ENCODE results near the gene SNAP25. TPM values are rescaled to one million over a fixed set of nuclear protein-coding genes. Genes with fewer than 3 reads are reported as not detected.

SNAP25 gene
- total RNA-seq, 1 experiment from 2014 or later: not detected

DNA sequence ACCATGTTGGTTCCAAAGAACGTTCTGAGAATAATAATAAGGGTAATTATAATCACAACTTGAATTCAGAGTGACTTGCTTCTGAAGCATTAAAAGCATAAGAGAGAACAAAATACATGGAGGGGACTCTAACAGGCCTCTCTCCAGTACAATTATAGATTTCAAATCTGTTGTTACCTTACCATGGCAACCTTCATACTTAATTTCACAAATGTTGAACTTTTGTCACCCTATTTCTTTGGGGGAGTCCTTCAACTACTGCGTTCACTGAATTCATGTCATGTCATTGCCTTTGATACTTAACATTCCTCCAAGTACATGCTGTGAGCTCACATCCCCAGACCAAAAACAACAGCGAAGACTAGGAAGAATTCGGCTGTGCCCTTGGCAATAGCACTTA, 111.4 kb downstream of the SNAP25 start:
- no peak overlapping the region for H3K4me3 ChIP-seq
- no peaks in the 10 kb centered on the region for H3F3A ChIP-seq (ENCODE audit: insufficient read depth, low read depth)
- H3K27me3 ChIP-seq (ENCODE audit: insufficient read depth, low read depth): no peaks in the 10 kb centered on the region
- ChIA-PET CTCF (no interaction called here), POLR2A (ENCODE audit: unreplicated experiment) (no interaction called here)
- no peak overlapping the region for H2AFZ ChIP-seq
- no peaks in the 10 kb centered on the region; the same call in 1 of the 2 replicates for H3K9me2 ChIP-seq (ENCODE audit: insufficient read depth)
- DNase-seq: no peak
- no peaks in the 10 kb centered on the region for H3K79me2 ChIP-seq (ENCODE audit: low read depth)
- H3K36me3 ChIP-seq (ENCODE audit: low read depth): no peaks in the 10 kb centered on the region
- intact Hi-C loops (cut with micrococcal nuclease; ENCODE audit: unreplicated experiment): no loop called here
- no peaks in the 10 kb centered on the region for H3K9me3 ChIP-seq (ENCODE audit: insufficient read depth, low read depth)
- no peaks in the 10 kb centered on the region for H3K4me1 ChIP-seq (replicated peaks; ENCODE audit: insufficient read depth)
- no TSS peak for BruUV-seq (replicated peaks)
- no peak overlapping the region for H3K27ac ChIP-seq
- H4K20me1 ChIP-seq (ENCODE audit: insufficient read depth): no peaks in the 10 kb centered on the region
- TF ChIP-seq CTCF (conservative IDR thresholded peaks at IDR 0.05) (no peak), EZH2 (IDR thresholded peaks at IDR 0.05; ENCODE audit: low read depth) (no peak)
- no peak overlapping the region for H3K4me2 ChIP-seq

DNA sequence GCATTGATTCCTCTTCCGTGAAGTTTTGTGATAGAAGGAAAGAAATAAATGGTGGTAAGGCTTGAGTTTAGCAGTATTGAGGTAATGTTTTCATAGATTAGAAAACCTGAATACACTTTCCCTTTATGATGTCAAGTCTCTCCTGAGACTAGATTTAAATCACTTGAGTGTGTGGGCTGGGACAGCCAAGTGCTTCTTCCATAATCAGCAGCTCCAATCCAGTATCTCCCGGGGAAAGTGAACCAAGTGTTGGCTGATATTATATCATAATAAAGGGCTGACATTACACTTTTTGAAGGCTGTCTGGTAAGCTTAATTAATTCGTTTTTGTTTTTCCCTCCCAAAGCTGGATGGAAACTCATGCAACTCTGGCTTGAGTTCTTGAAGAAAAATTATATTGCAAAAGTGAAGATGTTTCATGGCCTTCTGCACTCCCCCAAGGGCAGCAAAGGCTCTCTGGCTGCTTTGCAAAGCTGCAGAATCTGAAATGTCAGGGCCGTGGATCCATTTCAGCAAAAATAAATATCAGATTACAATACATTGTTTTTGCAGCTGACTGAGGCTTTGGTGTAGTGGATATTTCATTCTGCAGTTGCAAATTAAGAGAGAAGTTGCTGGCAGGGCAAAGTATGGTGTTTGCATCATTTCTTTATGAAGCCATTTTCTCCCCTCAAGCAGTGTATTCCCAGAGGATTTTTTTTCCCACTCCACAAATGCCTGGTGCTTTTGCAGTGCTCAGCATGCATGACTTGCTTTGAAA, 114.2 kb downstream of the SNAP25 start:
- no TSS peak for BruUV-seq (replicated peaks)
- intact Hi-C loops (cut with micrococcal nuclease; ENCODE audit: unreplicated experiment): no loop called here
- Histone ChIP-seq H3K9me2 (ENCODE audit: insufficient read depth) (no peaks in the 10 kb centered on the region; the same call in 1 of the 2 replicates), H3K9me3 (ENCODE audit: insufficient read depth, low read depth) (no peaks in the 10 kb centered on the region), H2AFZ (no peak overlapping the region), H4K20me1 (ENCODE audit: insufficient read depth) (no peaks in the 10 kb centered on the region), H3K4me1 (replicated peaks; ENCODE audit: insufficient read depth) (no peaks in the 10 kb centered on the region), H3K36me3 (ENCODE audit: low read depth) (no peaks in the 10 kb centered on the region), H3K4me2 (no peak overlapping the region), H3K79me2 (ENCODE audit: low read depth) (no peaks in the 10 kb centered on the region), H3F3A (ENCODE audit: insufficient read depth, low read depth) (no peaks in the 10 kb centered on the region), H3K27me3 (ENCODE audit: insufficient read depth, low read depth) (no peaks in the 10 kb centered on the region), H3K4me3 (no peak overlapping the region), H3K27ac (no peak overlapping the region)
- no peak for DNase-seq
- POLR2A ChIA-PET (ENCODE audit: unreplicated experiment): no interaction called here
- TF ChIP-seq EZH2 (IDR thresholded peaks at IDR 0.05; ENCODE audit: low read depth): no peak
- no peak for TF ChIP-seq CTCF (conservative IDR thresholded peaks at IDR 0.05)
- CTCF ChIA-PET: no interaction called here

DNA sequence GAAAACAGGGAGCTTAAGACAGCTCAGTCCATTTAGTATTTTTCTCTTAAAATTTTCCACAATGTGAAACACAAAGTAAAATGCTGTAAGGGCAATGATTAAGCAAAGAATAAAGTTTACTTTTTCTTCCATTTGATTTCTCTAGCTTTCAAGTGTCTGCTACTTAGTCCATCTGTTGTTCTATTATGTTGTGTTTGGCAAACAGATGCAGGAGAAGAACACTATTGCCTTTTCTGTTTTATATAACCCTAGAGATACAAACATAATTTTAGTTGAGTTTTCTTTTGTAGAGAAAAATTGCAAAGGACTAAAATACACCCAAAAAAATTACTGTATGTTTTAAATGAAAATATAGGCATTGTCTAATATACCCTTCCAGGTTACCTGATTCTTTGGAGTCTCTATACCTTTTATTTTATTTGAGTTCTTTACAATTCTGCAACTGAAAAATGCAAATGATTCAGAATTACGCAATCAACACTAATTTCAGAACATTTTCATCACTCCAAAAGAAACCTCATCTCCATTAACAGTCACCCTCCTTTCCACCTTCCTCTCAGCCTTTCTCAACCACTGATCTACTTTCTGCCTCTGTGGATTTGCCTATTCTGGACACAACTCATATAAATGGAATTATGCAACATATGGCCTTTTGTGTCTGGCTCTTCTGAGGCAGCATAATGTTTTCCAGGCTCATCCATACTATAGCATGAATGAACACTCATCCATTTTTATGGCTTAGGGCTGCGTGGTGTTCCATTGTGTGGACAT, 118.5 kb downstream of the SNAP25 start:
- Histone ChIP-seq H3K79me2 (ENCODE audit: low read depth) (no peaks in the 10 kb centered on the region), H3K4me3 (no peak overlapping the region), H3K9me3 (ENCODE audit: insufficient read depth, low read depth) (no peaks in the 10 kb centered on the region), H3F3A (ENCODE audit: insufficient read depth, low read depth) (no peaks in the 10 kb centered on the region), H3K9me2 (ENCODE audit: insufficient read depth) (no peaks in the 10 kb centered on the region; the same call in 1 of the 2 replicates), H2AFZ (no peak overlapping the region), H3K4me2 (no peak overlapping the region), H4K20me1 (ENCODE audit: insufficient read depth) (no peaks in the 10 kb centered on the region), H3K36me3 (ENCODE audit: low read depth) (no peaks in the 10 kb centered on the region), H3K4me1 (replicated peaks; ENCODE audit: insufficient read depth) (no peaks in the 10 kb centered on the region), H3K27me3 (ENCODE audit: insufficient read depth, low read depth) (no peaks in the 10 kb centered on the region), H3K27ac (no peak overlapping the region)
- intact Hi-C loops (cut with micrococcal nuclease; ENCODE audit: unreplicated experiment): no loop called here
- CTCF ChIA-PET: no interaction called here
- no TSS peak for BruUV-seq (replicated peaks)
- TF ChIP-seq CTCF (conservative IDR thresholded peaks at IDR 0.05) (no peak), EZH2 (IDR thresholded peaks at IDR 0.05; ENCODE audit: low read depth) (no peak)
- POLR2A ChIA-PET (ENCODE audit: unreplicated experiment): no interaction called here
- DNase-seq: no peak

All from PC-9 (cell line).